ENCODE measurements around the gene YIPF4. TPM values are rescaled to one million over a fixed set of nuclear protein-coding genes. Genes with fewer than 3 reads are reported as not detected.

Gene YIPF4
- total RNA-seq, 1 experiment from 2014 or later = 42.4 TPM

- ChIA-PET CTCF (no interaction called here), POLR2A (ENCODE audit: unreplicated experiment) (no interaction called here)
- Histone ChIP-seq H3K4me3 (no peak overlapping the region), H3K9me2 (ENCODE audit: insufficient read depth) (no peaks in the 10 kb centered on the region), H3K27me3 (ENCODE audit: insufficient read depth, low read depth) (no peaks in the 10 kb centered on the region), H3K9me3 (ENCODE audit: insufficient read depth, low read depth) (0 out of 2 replicates have a peak, but pooled peaks cover 3% of the 10 kb centered on the region), H4K20me1 (ENCODE audit: insufficient read depth) (no peaks in the 10 kb centered on the region), H3K4me2 (no peak overlapping the region), H3K79me2 (ENCODE audit: low read depth) (no peaks in the 10 kb centered on the region), H3K27ac (no peak overlapping the region), H3K4me1 (replicated peaks; ENCODE audit: insufficient read depth) (no peaks in the 10 kb centered on the region), H3F3A (ENCODE audit: insufficient read depth, low read depth) (0 out of 2 replicates have a peak, but pooled peaks cover 3% of the 10 kb centered on the region), H2AFZ (no peak overlapping the region), H3K36me3 (ENCODE audit: low read depth) (no peaks in the 10 kb centered on the region)
- no peak for DNase-seq
- BruUV-seq (replicated peaks) = no TSS peak
- no peak for TF ChIP-seq EZH2 (IDR thresholded peaks at IDR 0.05; ENCODE audit: low read depth)
- TF ChIP-seq, protein P1, sequence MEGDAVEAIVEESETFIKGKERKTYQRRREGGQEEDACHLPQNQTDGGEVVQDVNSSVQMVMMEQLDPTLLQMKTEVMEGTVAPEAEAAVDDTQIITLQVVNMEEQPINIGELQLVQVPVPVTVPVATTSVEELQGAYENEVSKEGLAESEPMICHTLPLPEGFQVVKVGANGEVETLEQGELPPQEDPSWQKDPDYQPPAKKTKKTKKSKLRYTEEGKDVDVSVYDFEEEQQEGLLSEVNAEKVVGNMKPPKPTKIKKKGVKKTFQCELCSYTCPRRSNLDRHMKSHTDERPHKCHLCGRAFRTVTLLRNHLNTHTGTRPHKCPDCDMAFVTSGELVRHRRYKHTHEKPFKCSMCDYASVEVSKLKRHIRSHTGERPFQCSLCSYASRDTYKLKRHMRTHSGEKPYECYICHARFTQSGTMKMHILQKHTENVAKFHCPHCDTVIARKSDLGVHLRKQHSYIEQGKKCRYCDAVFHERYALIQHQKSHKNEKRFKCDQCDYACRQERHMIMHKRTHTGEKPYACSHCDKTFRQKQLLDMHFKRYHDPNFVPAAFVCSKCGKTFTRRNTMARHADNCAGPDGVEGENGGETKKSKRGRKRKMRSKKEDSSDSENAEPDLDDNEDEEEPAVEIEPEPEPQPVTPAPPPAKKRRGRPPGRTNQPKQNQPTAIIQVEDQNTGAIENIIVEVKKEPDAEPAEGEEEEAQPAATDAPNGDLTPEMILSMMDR (conservative IDR thresholded peaks at IDR 0.05) = no peak
- intact Hi-C loops (cut with micrococcal nuclease; ENCODE audit: unreplicated experiment) = no loop called here
These were observed 39.7 kb upstream of the YIPF4 start for GRCh38 chr2:32237996-32238395.

DNA sequence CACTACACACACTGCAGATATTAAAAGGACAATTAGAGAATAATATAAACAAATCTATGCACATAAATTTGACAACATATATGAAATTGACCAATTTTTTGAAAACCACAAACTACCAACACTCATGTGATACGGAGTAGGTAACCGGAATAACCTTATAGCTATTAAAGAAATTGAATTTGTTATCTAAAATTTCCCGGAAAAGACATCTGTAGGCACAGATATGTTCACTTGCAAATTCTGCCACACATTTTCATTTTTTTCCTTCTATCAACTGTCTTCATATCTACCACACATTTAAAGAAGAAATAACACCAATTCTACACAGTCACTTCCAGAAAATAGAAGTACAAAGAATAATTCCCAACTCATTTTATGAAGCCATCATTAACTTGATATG lies 35.4 kb upstream of the YIPF4 start:
- TF ChIP-seq EZH2 (IDR thresholded peaks at IDR 0.05; ENCODE audit: low read depth) = no peak
- TF ChIP-seq, protein P1 (conservative IDR thresholded peaks at IDR 0.05) = no peak
- no TSS peak for BruUV-seq (replicated peaks)

GRCh38 chr2:32246911-32247310 lies 30.8 kb upstream of the YIPF4 start:
- intact Hi-C loops (cut with micrococcal nuclease; ENCODE audit: unreplicated experiment) = no loop called here
- H3F3A ChIP-seq (ENCODE audit: insufficient read depth, low read depth) = peaks cover 4% of the 10 kb centered on the region; the same call in 1 of the 2 replicates
- no TSS peak for BruUV-seq (replicated peaks)
- no peaks in the 10 kb centered on the region for H3K4me1 ChIP-seq (replicated peaks; ENCODE audit: insufficient read depth)
- no peaks in the 10 kb centered on the region for H3K79me2 ChIP-seq (ENCODE audit: low read depth)
- H3K27me3 ChIP-seq (ENCODE audit: insufficient read depth, low read depth) = no peaks in the 10 kb centered on the region
- no peak overlapping the region for H3K4me2 ChIP-seq
- no peaks in the 10 kb centered on the region for H3K36me3 ChIP-seq (ENCODE audit: low read depth)
- no peaks in the 10 kb centered on the region for H4K20me1 ChIP-seq (ENCODE audit: insufficient read depth)
- H3K27ac ChIP-seq = no peak overlapping the region
- H3K9me2 ChIP-seq (ENCODE audit: insufficient read depth) = no peaks in the 10 kb centered on the region
- DNase-seq = peak; percentile 2 to 54
- H2AFZ ChIP-seq = no peak overlapping the region
- no peaks in the 10 kb centered on the region for H3K9me3 ChIP-seq (ENCODE audit: insufficient read depth, low read depth)
- no peak for TF ChIP-seq EZH2 (IDR thresholded peaks at IDR 0.05; ENCODE audit: low read depth)
- TF ChIP-seq, protein P1 (conservative IDR thresholded peaks at IDR 0.05) = no peak
- POLR2A ChIA-PET (ENCODE audit: unreplicated experiment) = no interaction called here
- H3K4me3 ChIP-seq = no peak overlapping the region
- CTCF ChIA-PET = no interaction called here

More for the DNA sequence above, 35.4 kb upstream of the YIPF4 start:
- no peak overlapping the region for H3K27ac ChIP-seq
- H3K4me1 ChIP-seq (replicated peaks; ENCODE audit: insufficient read depth) = no peaks in the 10 kb centered on the region
- H3K9me3 ChIP-seq (ENCODE audit: insufficient read depth, low read depth) = no peaks in the 10 kb centered on the region
- H3K27me3 ChIP-seq (ENCODE audit: insufficient read depth, low read depth) = no peaks in the 10 kb centered on the region
- DNase-seq = no peak
- H3K4me2 ChIP-seq = no peak overlapping the region
- no peaks in the 10 kb centered on the region for H4K20me1 ChIP-seq (ENCODE audit: insufficient read depth)
- no peaks in the 10 kb centered on the region for H3K9me2 ChIP-seq (ENCODE audit: insufficient read depth)
- ChIA-PET POLR2A (ENCODE audit: unreplicated experiment) (no interaction called here), CTCF (interaction anchor here (0.6 kb wide), 1 partner anchor 29 kb away, joined by 6 read pairs; no protein-coding TSS in a partner anchor)
- intact Hi-C loops (cut with micrococcal nuclease; ENCODE audit: unreplicated experiment) = no loop called here
- peaks cover 7% of the 10 kb centered on the region; the same call in 1 of the 2 replicates for H3F3A ChIP-seq (ENCODE audit: insufficient read depth, low read depth)
- H3K36me3 ChIP-seq (ENCODE audit: low read depth) = no peaks in the 10 kb centered on the region
- H3K79me2 ChIP-seq (ENCODE audit: low read depth) = no peaks in the 10 kb centered on the region
- H3K4me3 ChIP-seq = no peak overlapping the region
- no peak overlapping the region for H2AFZ ChIP-seq

Data from PC-9 (cell line).